SH-SY5Y (cell line): ENCODE results near the gene NAA60.

Experiments used
- GATA2 ChIP-seq: IDR thresholded peaks from 2 replicates; pipeline ENCODE4 v1.6.1; 2011; ENCODE audit warnings: mild to moderate bottlenecking, low read depth, low read length
- GATA3 ChIP-seq: IDR thresholded peaks from 2 replicates; pipeline ENCODE4 v1.6.1; 2011; ENCODE audit warnings: low read depth, mild to moderate bottlenecking, low read length, moderate library complexity

GRCh38 chr16:3460121-3460520 is 16.6 kb downstream of the NAA60 start:
- TF ChIP-seq GATA2 (no peak), GATA3 (no peak)
